ENCODE measurements around the gene ACTMAP. TPM values are rescaled to one million over a fixed set of nuclear protein-coding genes. Genes with fewer than 3 reads are reported as not detected.

ACTMAP gene
- total and polyA plus RNA-seq, 2 of the 13 experiments (the other 11 are each of a cell fraction or from before 2014, with no cell fraction given): 2.2 to 7.9 TPM

DNA sequence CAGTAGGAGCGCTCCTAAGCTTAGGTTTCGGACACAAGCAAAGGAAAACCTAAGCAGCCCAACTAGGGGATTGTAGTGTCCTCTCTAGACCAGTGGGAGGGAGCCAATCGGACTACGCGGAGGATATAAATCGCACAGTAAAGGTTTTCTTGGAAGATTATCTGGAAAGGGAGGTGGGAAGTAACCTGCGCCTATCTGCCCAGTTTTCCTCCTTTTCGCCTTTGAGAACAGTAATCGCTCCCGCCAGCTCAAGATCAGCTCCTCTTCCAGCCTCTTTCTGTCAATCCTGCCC, 27.3 kb upstream of the ACTMAP start:
- Histone ChIP-seq H2AFZ (ENCODE audit: low read length) (peak overlapping the region; percentile 16), H3K36me3 (replicated peaks in 1 of 2; ENCODE audit: control insufficient read depth in 1 of 2, insufficient read depth in 2 of 2, low read length in 2 of 2) (no peaks in the 10 kb centered on the region), H3K27ac (ENCODE audit: extremely low read length, insufficient read depth, low read length) (peak overlapping the region; percentile 97), H3K9me3 (ENCODE audit: low read length) (no peaks in the 10 kb centered on the region), H3K4me1 (ENCODE audit: insufficient read depth, low read length) (peaks cover 31% of the 10 kb centered on the region), H4K20me1 (ENCODE audit: insufficient read depth, low read length) (no peaks in the 10 kb centered on the region), H3K27me3 (ENCODE audit: control insufficient read depth in 1 of 2, insufficient read depth in 2 of 2, low read length in 2 of 2) (no peaks in the 10 kb centered on the region; a peak in 1 of 5 replicates), H3K4me3 (replicated peaks in 1 of 3; ENCODE audit: insufficient read depth in 1 of 3, low read depth in 2 of 3, low read length in 3 of 3) (peak overlapping the region; percentile 54 to 81 (median 62); a peak in 5 of 6 replicates), H3K9ac (ENCODE audit: insufficient read depth, low read depth, low read length) (peak overlapping the region; percentile 90), H3K79me2 (ENCODE audit: insufficient read depth, low read length) (no peaks in the 10 kb centered on the region), H3K4me2 (ENCODE audit: low read depth, low read length) (peak overlapping the region; percentile 95)
- ChIA-PET CTCF (ENCODE audit: low intra/inter-chr PET ratio, low total read pairs) (no interaction called here), POLR2A (interaction anchor here (0.6 to 4.1 kb wide), 24 partner anchors 7 to 780 kb away, joined by 3 to 90 read pairs (median 6); partner anchors contain the start of genes ACTMAP, COQ8B, EGLN2 and ITPKC)
- WGBS (ENCODE audit: low lambda C conversion rate): 0% methylated on average over 8 of the region's 10 CpGs
- FAIRE-seq: no peak
- intact Hi-C loops (cut with micrococcal nuclease; ENCODE audit: unreplicated experiment): no loop called here
- DNase-seq (ENCODE audit: low spot score): no peak
- BruUV-seq (replicated peaks): TSS peak; percentile 98
- ATAC-seq: no peak
- in situ Hi-C loops (cut with HindIII; ENCODE audit: extremely low pct_ligation_motif_present, low pct_unique_long_range_greater_than_20kb): no loop called here
- TF ChIP-seq ZGPAT (CRISPR knock-in tag; IDR thresholded peaks at IDR 0.05) (peak; percentile 59; the same call in 1 of the 2 replicates), ATM (IDR thresholded peaks at IDR 0.05; ENCODE audit: borderline replicate concordance) (no peak), ZNF510 (CRISPR knock-in tag; IDR thresholded peaks at IDR 0.05; ENCODE audit: low read depth) (no peak), ZNF101 (CRISPR knock-in tag; IDR thresholded peaks at IDR 0.05; ENCODE audit: borderline replicate concordance, low read depth) (no peak), NAIF1 (CRISPR knock-in tag; IDR thresholded peaks at IDR 0.05; ENCODE audit: borderline replicate concordance) (no peak), GLMP (CRISPR knock-in tag; IDR thresholded peaks at IDR 0.05; ENCODE audit: borderline replicate concordance) (no peak), IRX3 (CRISPR knock-in tag; IDR thresholded peaks at IDR 0.05; ENCODE audit: borderline replicate concordance, low read depth) (no peak), JARID2 (CRISPR knock-in tag; IDR thresholded peaks at IDR 0.05; ENCODE audit: insufficient replicate concordance) (no peak), UBTF (CRISPR knock-in tag; IDR thresholded peaks at IDR 0.05) (no peak)
- TF ChIP-seq, protein P1, sequence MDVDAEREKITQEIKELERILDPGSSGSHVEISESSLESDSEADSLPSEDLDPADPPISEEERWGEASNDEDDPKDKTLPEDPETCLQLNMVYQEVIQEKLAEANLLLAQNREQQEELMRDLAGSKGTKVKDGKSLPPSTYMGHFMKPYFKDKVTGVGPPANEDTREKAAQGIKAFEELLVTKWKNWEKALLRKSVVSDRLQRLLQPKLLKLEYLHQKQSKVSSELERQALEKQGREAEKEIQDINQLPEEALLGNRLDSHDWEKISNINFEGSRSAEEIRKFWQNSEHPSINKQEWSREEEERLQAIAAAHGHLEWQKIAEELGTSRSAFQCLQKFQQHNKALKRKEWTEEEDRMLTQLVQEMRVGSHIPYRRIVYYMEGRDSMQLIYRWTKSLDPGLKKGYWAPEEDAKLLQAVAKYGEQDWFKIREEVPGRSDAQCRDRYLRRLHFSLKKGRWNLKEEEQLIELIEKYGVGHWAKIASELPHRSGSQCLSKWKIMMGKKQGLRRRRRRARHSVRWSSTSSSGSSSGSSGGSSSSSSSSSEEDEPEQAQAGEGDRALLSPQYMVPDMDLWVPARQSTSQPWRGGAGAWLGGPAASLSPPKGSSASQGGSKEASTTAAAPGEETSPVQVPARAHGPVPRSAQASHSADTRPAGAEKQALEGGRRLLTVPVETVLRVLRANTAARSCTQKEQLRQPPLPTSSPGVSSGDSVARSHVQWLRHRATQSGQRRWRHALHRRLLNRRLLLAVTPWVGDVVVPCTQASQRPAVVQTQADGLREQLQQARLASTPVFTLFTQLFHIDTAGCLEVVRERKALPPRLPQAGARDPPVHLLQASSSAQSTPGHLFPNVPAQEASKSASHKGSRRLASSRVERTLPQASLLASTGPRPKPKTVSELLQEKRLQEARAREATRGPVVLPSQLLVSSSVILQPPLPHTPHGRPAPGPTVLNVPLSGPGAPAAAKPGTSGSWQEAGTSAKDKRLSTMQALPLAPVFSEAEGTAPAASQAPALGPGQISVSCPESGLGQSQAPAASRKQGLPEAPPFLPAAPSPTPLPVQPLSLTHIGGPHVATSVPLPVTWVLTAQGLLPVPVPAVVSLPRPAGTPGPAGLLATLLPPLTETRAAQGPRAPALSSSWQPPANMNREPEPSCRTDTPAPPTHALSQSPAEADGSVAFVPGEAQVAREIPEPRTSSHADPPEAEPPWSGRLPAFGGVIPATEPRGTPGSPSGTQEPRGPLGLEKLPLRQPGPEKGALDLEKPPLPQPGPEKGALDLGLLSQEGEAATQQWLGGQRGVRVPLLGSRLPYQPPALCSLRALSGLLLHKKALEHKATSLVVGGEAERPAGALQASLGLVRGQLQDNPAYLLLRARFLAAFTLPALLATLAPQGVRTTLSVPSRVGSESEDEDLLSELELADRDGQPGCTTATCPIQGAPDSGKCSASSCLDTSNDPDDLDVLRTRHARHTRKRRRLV (CRISPR knock-in tag; IDR thresholded peaks at IDR 0.05): peak; percentile 81; the same call in 1 of the 2 replicates
- TF ChIP-seq, protein P2, sequence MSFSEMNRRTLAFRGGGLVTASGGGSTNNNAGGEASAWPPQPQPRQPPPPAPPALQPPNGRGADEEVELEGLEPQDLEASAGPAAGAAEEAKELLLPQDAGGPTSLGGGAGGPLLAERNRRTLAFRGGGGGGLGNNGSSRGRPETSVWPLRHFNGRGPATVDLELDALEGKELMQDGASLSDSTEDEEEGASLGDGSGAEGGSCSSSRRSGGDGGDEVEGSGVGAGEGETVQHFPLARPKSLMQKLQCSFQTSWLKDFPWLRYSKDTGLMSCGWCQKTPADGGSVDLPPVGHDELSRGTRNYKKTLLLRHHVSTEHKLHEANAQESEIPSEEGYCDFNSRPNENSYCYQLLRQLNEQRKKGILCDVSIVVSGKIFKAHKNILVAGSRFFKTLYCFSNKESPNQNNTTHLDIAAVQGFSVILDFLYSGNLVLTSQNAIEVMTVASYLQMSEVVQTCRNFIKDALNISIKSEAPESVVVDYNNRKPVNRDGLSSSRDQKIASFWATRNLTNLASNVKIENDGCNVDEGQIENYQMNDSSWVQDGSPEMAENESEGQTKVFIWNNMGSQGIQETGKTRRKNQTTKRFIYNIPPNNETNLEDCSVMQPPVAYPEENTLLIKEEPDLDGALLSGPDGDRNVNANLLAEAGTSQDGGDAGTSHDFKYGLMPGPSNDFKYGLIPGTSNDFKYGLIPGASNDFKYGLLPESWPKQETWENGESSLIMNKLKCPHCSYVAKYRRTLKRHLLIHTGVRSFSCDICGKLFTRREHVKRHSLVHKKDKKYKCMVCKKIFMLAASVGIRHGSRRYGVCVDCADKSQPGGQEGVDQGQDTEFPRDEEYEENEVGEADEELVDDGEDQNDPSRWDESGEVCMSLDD (CRISPR knock-in tag; IDR thresholded peaks at IDR 0.05; ENCODE audit: borderline replicate concordance): no peak
